Measurements from ENCODE around the gene CNNM2.

- TF ChIP-seq CTCF (IDR thresholded peaks at IDR 0.05), result no peak
- no peak for TF ChIP-seq POLR2A (IDR thresholded peaks at IDR 0.05)
- no peak for TF ChIP-seq EP300 (IDR thresholded peaks at IDR 0.05)
These were observed 168.2 kb downstream of the CNNM2 start for GRCh38 chr10:103086261-103086660.
